ENCODE measurements around the gene CTTNBP2NL. TPM values are rescaled to one million over a fixed set of nuclear protein-coding genes. Genes with fewer than 3 reads are reported as not detected.
A peak's percentile ranks its signal among the peaks of the same experiment; 100 is the strongest.
"Not testable (repeated sequence)": the region's sequence is repeated elsewhere in the genome, so short reads cannot be mapped to it uniquely, and the experiment has no call there.

Gene CTTNBP2NL
- total and polyA plus RNA-seq, 7 donors = 1.2 to 9.4 (median 4.7) TPM

DNA sequence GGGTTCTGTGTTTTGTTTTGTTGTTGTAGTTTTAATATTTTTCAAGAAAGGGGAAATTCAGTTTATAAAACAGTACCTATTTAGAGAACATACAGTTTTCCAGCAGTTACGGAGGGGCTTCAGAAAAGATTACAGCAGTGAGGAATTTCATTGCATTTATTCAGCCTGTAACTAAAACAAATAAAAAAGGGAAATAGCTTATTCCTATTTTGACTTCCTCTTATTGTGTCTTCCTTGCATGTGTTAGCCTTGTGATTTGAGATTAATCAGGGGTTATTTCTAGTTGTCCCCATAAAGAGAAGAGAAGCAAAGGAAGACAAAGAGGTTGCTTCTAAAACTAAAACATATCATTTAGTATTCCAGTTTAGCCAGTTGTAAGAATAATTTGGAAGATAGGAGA lies 35.0 kb downstream of the CTTNBP2NL start:
- DNase-seq (no peak), ATAC-seq (no peak)
- Histone ChIP-seq H3K4me3 (no peak overlapping the region), H3K27me3 (ENCODE audit: insufficient read depth in 3 of 3, low read length in 2 of 3) (no peaks in the 10 kb centered on the region), H3K9me3 (no peaks in the 10 kb centered on the region), H3K36me3 (ENCODE audit: insufficient read depth in 1 of 2, low read depth in 1 of 2) (no peaks in the 10 kb centered on the region), H3K4me1 (no peaks in the 10 kb centered on the region), H3K27ac (peak overlapping the region; percentile 15)
- 80 to 86% (median 80%) methylated on average over 1 of the region's 1 CpG for WGBS, 3 donors
- TF ChIP-seq CTCF (IDR thresholded peaks at IDR 0.05) = no peak
- intact Hi-C loops (cut with DNase I) = no loop called here

DNA sequence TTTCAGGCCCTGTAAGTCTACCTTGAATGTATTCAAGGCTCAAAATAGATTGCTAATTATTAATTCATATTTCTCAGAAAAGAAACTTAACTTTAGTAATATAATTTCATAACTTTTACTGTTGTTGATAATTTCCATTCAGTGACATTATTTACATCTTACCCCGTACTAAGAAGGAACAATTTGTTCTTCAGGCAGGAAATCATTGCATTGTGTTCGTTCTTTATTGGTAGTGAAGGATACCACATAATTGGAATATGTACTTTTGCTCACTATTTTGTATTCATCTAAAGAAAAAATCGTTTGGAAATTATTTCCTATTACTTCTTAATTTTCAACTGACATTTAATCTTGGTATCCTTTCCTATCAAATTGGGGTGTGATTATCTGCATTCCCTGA lies 39.4 kb downstream of the CTTNBP2NL start:
- H3K27ac ChIP-seq = no peak overlapping the region

DNA sequence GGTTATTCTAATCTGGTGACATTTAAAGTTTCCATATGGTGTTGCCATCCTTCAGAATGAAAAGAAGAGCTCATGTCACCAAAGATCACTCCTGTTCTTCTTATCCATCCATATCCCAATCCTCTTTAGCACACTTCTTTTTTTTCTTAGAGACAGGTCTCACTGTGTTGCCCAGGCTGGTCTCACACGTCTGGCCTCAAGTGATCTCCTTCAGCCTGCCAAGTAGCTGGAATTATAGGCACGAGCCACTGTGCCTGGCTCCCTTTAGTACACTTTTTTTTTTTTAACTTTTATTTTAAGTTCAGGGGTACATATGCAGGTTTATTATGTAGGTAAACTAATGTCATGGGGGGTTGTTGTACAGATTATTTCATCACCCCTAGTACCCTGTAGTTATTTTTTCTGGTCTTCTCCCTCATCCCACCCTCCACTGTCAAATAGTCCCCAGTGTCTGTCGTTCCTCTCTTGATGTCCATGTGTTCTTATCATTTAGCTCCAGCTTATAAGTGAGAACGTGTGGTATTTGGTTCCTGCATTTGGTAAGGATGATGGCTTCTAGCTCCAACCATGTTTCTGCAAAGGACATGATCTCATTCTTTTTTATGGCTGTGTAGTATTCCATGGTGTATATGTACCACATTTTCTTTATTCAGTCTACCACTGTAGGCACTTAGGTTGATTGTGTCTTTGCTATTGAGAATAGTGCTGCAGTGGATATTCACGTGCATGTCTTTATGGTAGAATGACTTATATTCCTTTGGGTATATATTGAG lies 40.6 kb downstream of the CTTNBP2NL start:
- intact Hi-C loops (cut with DNase I) = no loop called here
- Histone ChIP-seq H3K9me3 (no peaks in the 10 kb centered on the region), H3K4me1 (no peaks in the 10 kb centered on the region), H3K27ac (no peak overlapping the region), H3K36me3 (ENCODE audit: insufficient read depth in 1 of 2, low read depth in 1 of 2) (no peaks in the 10 kb centered on the region), H3K27me3 (ENCODE audit: insufficient read depth in 3 of 3, low read length in 2 of 3) (no peaks in the 10 kb centered on the region), H3K4me3 (no peak overlapping the region)
- no peak for TF ChIP-seq CTCF (IDR thresholded peaks at IDR 0.05)
- ATAC-seq = no peak
- DNase-seq = no peak
- WGBS, 3 donors = 72 to 83% (median 74%) methylated on average over 5 of the region's 5 CpGs

More for the DNA sequence above, 39.4 kb downstream of the CTTNBP2NL start:
- H3K4me3 ChIP-seq = no peak overlapping the region
- DNase-seq = no peak
- TF ChIP-seq CTCF (IDR thresholded peaks at IDR 0.05) = no peak
- intact Hi-C loops (cut with DNase I) = no loop called here
- H3K27me3 ChIP-seq (ENCODE audit: insufficient read depth in 3 of 3, low read length in 2 of 3) = no peaks in the 10 kb centered on the region
- no peaks in the 10 kb centered on the region for H3K9me3 ChIP-seq
- no peaks in the 10 kb centered on the region for H3K4me1 ChIP-seq
- H3K36me3 ChIP-seq (ENCODE audit: insufficient read depth in 1 of 2, low read depth in 1 of 2) = no peaks in the 10 kb centered on the region
- 63 to 75% (median 70%) methylated on average over 3 of the region's 3 CpGs for WGBS, 3 donors
- ATAC-seq = no peak

DNA sequence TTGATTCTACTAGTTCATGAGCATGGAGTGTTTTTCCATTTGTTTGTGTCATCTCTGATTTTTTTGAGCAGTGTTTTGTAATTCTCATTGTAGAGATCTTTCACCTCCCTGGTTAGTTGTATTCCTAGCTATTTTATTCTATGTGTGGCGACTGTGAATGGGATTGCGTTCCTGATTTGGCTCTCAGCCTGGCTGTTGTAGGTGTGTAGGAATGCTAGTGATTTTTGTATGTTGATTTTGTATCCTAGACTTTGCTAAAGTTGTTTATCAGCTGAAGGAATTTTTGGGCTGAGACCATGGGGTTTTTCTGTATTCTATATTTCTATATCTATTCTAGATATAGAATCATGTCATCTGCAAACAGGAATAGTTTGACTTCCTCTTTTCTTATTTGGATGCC lies 42.1 kb downstream of the CTTNBP2NL start:
- intact Hi-C loops (cut with DNase I) = not testable (repeated sequence)

GRCh38 chr1:112439592-112439991 lies 43.6 kb downstream of the CTTNBP2NL start:
- 72 to 83% (median 73%) methylated on average over 2 of the region's 2 CpGs for WGBS, 3 donors
- no peak for ATAC-seq
- H3K36me3 ChIP-seq (ENCODE audit: insufficient read depth in 1 of 2, low read depth in 1 of 2) = no peaks in the 10 kb centered on the region
- no peak for TF ChIP-seq CTCF (IDR thresholded peaks at IDR 0.05)
- no peak overlapping the region for H3K4me3 ChIP-seq
- H3K27me3 ChIP-seq (ENCODE audit: insufficient read depth in 3 of 3, low read length in 2 of 3) = no peaks in the 10 kb centered on the region
- intact Hi-C loops (cut with DNase I) = no loop called here
- H3K27ac ChIP-seq = no peak overlapping the region
- no peaks in the 10 kb centered on the region for H3K9me3 ChIP-seq
- DNase-seq = no peak
- no peaks in the 10 kb centered on the region for H3K4me1 ChIP-seq

More for the DNA sequence above, 42.1 kb downstream of the CTTNBP2NL start:
- 67 to 79% (median 78%) methylated on average over 2 of the region's 2 CpGs for WGBS, 3 donors
- DNase-seq; H3K4me3 ChIP-seq; H3K36me3 ChIP-seq (ENCODE audit: insufficient read depth in 1 of 2, low read depth in 1 of 2); H3K27me3 ChIP-seq (ENCODE audit: insufficient read depth in 3 of 3, low read length in 2 of 3); ATAC-seq; H3K4me1 ChIP-seq; H3K27ac ChIP-seq; H3K9me3 ChIP-seq: not testable (repeated sequence)
